ENCODE data around the gene PMM1. TPM values are rescaled to one million over a fixed set of nuclear protein-coding genes. Genes with fewer than 3 reads are reported as not detected.

PMM1 gene
- polyA plus RNA-seq, 1 of the 3 experiments (the other 2 are of a cell fraction), result 46.4 TPM

GRCh38 chr22:41589391-41590241 is at the start of gene PMM1 (continued):
- peak; percentile 59 for TF ChIP-seq MXI1 (IDR thresholded peaks at IDR 0.05; ENCODE audit: low read depth, low read length)
- TF ChIP-seq RCOR1 (IDR thresholded peaks at IDR 0.05; ENCODE audit: low read length), result no peak
- TF ChIP-seq POLR2AphosphoS5 (IDR thresholded peaks at IDR 0.05; ENCODE audit: low read depth, low read length), result 0 out of 2 replicates have a peak, but pooled peaks have one; percentile 30
- TF ChIP-seq TEAD4 (IDR thresholded peaks at IDR 0.05; ENCODE audit: borderline replicate concordance, insufficient read depth), result no peak
- no peak for TF ChIP-seq SIN3A (IDR thresholded peaks at IDR 0.05; ENCODE audit: borderline replicate concordance, low read depth, low read length)
- no peak for TF ChIP-seq USF2 (IDR thresholded peaks at IDR 0.05; ENCODE audit: borderline replicate concordance, low read depth, low read length)
- no peak for TF ChIP-seq RFX5 (IDR thresholded peaks at IDR 0.05; ENCODE audit: low read length)
- no peak for TF ChIP-seq YY1 (IDR thresholded peaks at IDR 0.05; ENCODE audit: low read depth)
- peak; percentile 77 for TF ChIP-seq ELF1 (IDR thresholded peaks at IDR 0.05)
- TF ChIP-seq MEF2A (IDR thresholded peaks at IDR 0.05; ENCODE audit: borderline replicate concordance, low read depth), result no peak
- TF ChIP-seq IRF3 (IDR thresholded peaks at IDR 0.05; ENCODE audit: low read depth, low read length), result no peak

GRCh38 chr22:41638748-41639147 is 49.1 kb upstream of the PMM1 start:
- POLR2A ChIA-PET, result interaction anchor here (0.7 kb wide), 1 partner anchor 17 kb away, joined by 3 read pairs; no protein-coding TSS in a partner anchor
- peaks cover 52% of the 10 kb centered on the region for H3K79me2 ChIP-seq (ENCODE audit: insufficient read depth)

More at GRCh38 chr22:41638748-41639147, 49.1 kb upstream of the PMM1 start:
- 83% methylated on average over 3 of the region's 5 CpGs for WGBS (ENCODE audit: low lambda C conversion rate)
- no peak overlapping the region for H2AFZ ChIP-seq (ENCODE audit: low read depth)
- TF ChIP-seq MXI1 (IDR thresholded peaks at IDR 0.05; ENCODE audit: low read depth, low read length) (no peak), RCOR1 (IDR thresholded peaks at IDR 0.05; ENCODE audit: low read length) (no peak), TCF12 (IDR thresholded peaks at IDR 0.05) (no peak), RXRA (IDR thresholded peaks at IDR 0.05; ENCODE audit: borderline replicate concordance, low read depth) (no peak), NRF1 (IDR thresholded peaks at IDR 0.05; ENCODE audit: low read depth, low read length) (no peak), TAF1 (IDR thresholded peaks at IDR 0.05; ENCODE audit: borderline replicate concordance, low read depth, low read length) (no peak), RFX5 (IDR thresholded peaks at IDR 0.05; ENCODE audit: low read length) (no peak), CHD2 (IDR thresholded peaks at IDR 0.05; ENCODE audit: low read length, partially characterized antibody) (no peak), FOXJ3 (CRISPR knock-in tag; IDR thresholded peaks at IDR 0.05) (no peak), EZH2phosphoT487 (IDR thresholded peaks at IDR 0.05; ENCODE audit: borderline replicate concordance, low read depth) (no peak), TEAD4 (IDR thresholded peaks at IDR 0.05; ENCODE audit: borderline replicate concordance, insufficient read depth) (no peak), SMC3 (IDR thresholded peaks at IDR 0.05; ENCODE audit: low read depth, low read length) (no peak), JUND (IDR thresholded peaks at IDR 0.05) (no peak), GABPA (IDR thresholded peaks at IDR 0.05; ENCODE audit: low read depth) (no peak), YY1 (IDR thresholded peaks at IDR 0.05; ENCODE audit: low read depth) (no peak), NFIC (IDR thresholded peaks at IDR 0.05; ENCODE audit: borderline replicate concordance) (no peak), PBX3 (IDR thresholded peaks at IDR 0.05) (no peak)
- peaks cover 7 to 16% of the 10 kb centered on the region in 2 experiments for H3K36me3 ChIP-seq (replicated peaks in 1 of 2; ENCODE audit: control insufficient read depth in 1 of 2, insufficient read depth in 2 of 2, low read length in 1 of 2)
- H3K4me3 ChIP-seq (ENCODE audit: low read depth in 2 of 2, low read length in 1 of 2), result no peak overlapping the region
- H3K4me1 ChIP-seq (ENCODE audit: control insufficient read depth in 1 of 2, insufficient read depth in 2 of 2, low read depth in 1 of 2, low read length in 1 of 2), result no peaks in the 10 kb centered on the region
- H3K9me2 ChIP-seq, result no peaks in the 10 kb centered on the region
- no peak overlapping the region for H3K9ac ChIP-seq
- no peaks in the 10 kb centered on the region for H3K9me3 ChIP-seq
- CTCF ChIA-PET, result no interaction called here
- DNase-seq, result no peak
- H3K27ac ChIP-seq (ENCODE audit: low read depth in 2 of 2, low read length in 1 of 2), result no peak overlapping the region
- peaks cover 3% of the 10 kb centered on the region; the same call in 1 of the 2 replicates for H4K20me1 ChIP-seq (ENCODE audit: insufficient read depth)
- H3K4me2 ChIP-seq, result no peak overlapping the region
- no peaks in the 10 kb centered on the region for H3K27me3 ChIP-seq (ENCODE audit: insufficient read depth)
- peaks cover 6% of the 10 kb centered on the region for H3F3A ChIP-seq (replicated peaks; ENCODE audit: insufficient read depth)

Data from SK-N-SH (cell line).